ENCODE measurements around the gene UPF1.

DNA sequence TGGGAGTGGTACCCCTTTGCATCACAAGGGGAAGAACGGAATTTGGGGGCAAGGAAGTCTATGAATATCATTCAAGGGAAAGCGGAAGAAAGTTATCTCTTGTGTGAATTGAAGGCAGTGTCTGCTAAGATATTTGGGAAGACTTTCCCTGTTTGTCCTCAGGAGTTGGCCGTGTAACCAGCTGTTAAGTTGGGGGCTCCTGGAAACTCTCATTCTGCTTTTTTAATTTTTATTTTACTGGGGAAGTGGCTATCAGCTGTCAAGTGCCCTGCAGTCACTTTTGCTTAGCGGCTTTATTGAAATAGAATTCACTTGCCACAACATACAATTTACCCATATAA, 2.9 kb downstream of the UPF1 start:
- TF ChIP-seq, protein P1, sequence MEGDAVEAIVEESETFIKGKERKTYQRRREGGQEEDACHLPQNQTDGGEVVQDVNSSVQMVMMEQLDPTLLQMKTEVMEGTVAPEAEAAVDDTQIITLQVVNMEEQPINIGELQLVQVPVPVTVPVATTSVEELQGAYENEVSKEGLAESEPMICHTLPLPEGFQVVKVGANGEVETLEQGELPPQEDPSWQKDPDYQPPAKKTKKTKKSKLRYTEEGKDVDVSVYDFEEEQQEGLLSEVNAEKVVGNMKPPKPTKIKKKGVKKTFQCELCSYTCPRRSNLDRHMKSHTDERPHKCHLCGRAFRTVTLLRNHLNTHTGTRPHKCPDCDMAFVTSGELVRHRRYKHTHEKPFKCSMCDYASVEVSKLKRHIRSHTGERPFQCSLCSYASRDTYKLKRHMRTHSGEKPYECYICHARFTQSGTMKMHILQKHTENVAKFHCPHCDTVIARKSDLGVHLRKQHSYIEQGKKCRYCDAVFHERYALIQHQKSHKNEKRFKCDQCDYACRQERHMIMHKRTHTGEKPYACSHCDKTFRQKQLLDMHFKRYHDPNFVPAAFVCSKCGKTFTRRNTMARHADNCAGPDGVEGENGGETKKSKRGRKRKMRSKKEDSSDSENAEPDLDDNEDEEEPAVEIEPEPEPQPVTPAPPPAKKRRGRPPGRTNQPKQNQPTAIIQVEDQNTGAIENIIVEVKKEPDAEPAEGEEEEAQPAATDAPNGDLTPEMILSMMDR (IDR thresholded peaks at IDR 0.05; ENCODE audit: insufficient read depth, low read depth, low read length): no peak
- TF ChIP-seq EZH2 (IDR thresholded peaks at IDR 0.05; ENCODE audit: insufficient read depth, low read length): no peak

Data from astrocyte (in vitro differentiated cells and primary cell).